ENCODE measurements around the gene MBNL2. TPM values are rescaled to one million over a fixed set of nuclear protein-coding genes. Genes with fewer than 3 reads are reported as not detected.

Gene MBNL2
- total RNA-seq, 1 experiment from 2014 or later = 0.17 TPM

GRCh38 chr13:97384371-97384770 is 162.2 kb downstream of the MBNL2 start:
- WGBS (ENCODE audit: extremely low coverage, insufficient read length, low lambda C conversion rate) = no CpG with 5 or more reads among the region's 2 CpGs

More at GRCh38 chr13:97384371-97384770, 162.2 kb downstream of the MBNL2 start:
- H2AFZ ChIP-seq (ENCODE audit: low read length) = no peak overlapping the region
- no peak overlapping the region for H3K14ac ChIP-seq (ENCODE audit: insufficient read depth, low read length)
- no peak overlapping the region for H3T11ph ChIP-seq (ENCODE audit: low read length)
- Mint-ChIP-seq H3K27ac (no peak overlapping the region), H3K4me3 (no peak overlapping the region), H3K4me1 (no peaks in the 10 kb centered on the region), H3K27me3 (ENCODE audit: low read depth) (peaks cover 2% of the 10 kb centered on the region; the same call in 1 of the 2 replicates), H3K9me3 (no peaks in the 10 kb centered on the region; a peak in 1 of 5 replicates), H3K36me3 (ENCODE audit: insufficient read depth in 1 of 3, low read depth in 3 of 3) (no peaks in the 10 kb centered on the region)
- no peaks in the 10 kb centered on the region for H4K20me1 ChIP-seq (ENCODE audit: control insufficient read depth, insufficient read depth, insufficient read length)
- no peak overlapping the region for H2BK15ac ChIP-seq (ENCODE audit: low read depth, low read length)
- H3K23me2 ChIP-seq (ENCODE audit: insufficient read length, low read depth, low read length, poor library complexity, severe bottlenecking) = no peaks in the 10 kb centered on the region
- no peaks in the 10 kb centered on the region for H3K27me3 ChIP-seq (ENCODE audit: insufficient read depth, low read length)
- no peaks in the 10 kb centered on the region for H3K4me1 ChIP-seq (ENCODE audit: insufficient read depth, low read length)
- TF ChIP-seq CTCF (conservative IDR thresholded peaks at IDR 0.05) = no peak
- no peak overlapping the region for H2AK5ac ChIP-seq (ENCODE audit: insufficient read length, low read length)
- no peak overlapping the region for H4K91ac ChIP-seq (ENCODE audit: insufficient read length, low read depth, low read length)
- no peak overlapping the region for H3K18ac ChIP-seq (ENCODE audit: insufficient read length, low read depth, low read length)
- no peak overlapping the region for H3K56ac ChIP-seq (ENCODE audit: insufficient read length, low read depth, low read length)
- H3K9me3 ChIP-seq (ENCODE audit: control insufficient read depth, low read depth, low read length) = no peaks in the 10 kb centered on the region
- no peak overlapping the region for H3K4me2 ChIP-seq (ENCODE audit: insufficient read depth, insufficient read length, low read length)
- H2BK5ac ChIP-seq (ENCODE audit: insufficient read length, low read length) = no peak overlapping the region
- DNase-seq = no peak
- H3K23ac ChIP-seq (ENCODE audit: insufficient read length, low read depth, low read length) = no peak overlapping the region
- H3K9ac ChIP-seq (ENCODE audit: extremely low read depth, insufficient read length, low read length) = no peak overlapping the region
- no peak overlapping the region for H3K27ac ChIP-seq (ENCODE audit: insufficient read length, low read depth, low read length)
- H2BK120ac ChIP-seq (ENCODE audit: low read depth, low read length, poor library complexity, severe bottlenecking) = no peak overlapping the region
- H4K8ac ChIP-seq (replicated peaks; ENCODE audit: insufficient read length, low read depth, low read length) = no peak overlapping the region
- no peak overlapping the region for H2BK20ac ChIP-seq (ENCODE audit: low read depth, low read length, poor library complexity, severe bottlenecking)
- H3K79me1 ChIP-seq (ENCODE audit: insufficient read depth, low read depth, low read length, poor library complexity, severe bottlenecking) = no peaks in the 10 kb centered on the region
- H3K79me2 ChIP-seq (ENCODE audit: insufficient read depth, low read length) = no peaks in the 10 kb centered on the region
- no peak overlapping the region for H2BK12ac ChIP-seq (ENCODE audit: insufficient read length, low read depth, low read length)
- no peak overlapping the region for H3K4ac ChIP-seq (ENCODE audit: low read depth, low read length)
- no peak overlapping the region for H4K5ac ChIP-seq (ENCODE audit: insufficient read length, low read depth, low read length)

Data from H9 (cell line).